NT2/D1 (cell line): ENCODE data around the gene FERD3L.

Source experiments
- SUZ12 ChIP-seq: IDR thresholded peaks from 2 replicates; pipeline ENCODE4 v1.6.1; 2011; ENCODE audit not compliant: insufficient read length, insufficient read depth; ENCODE audit errors: extremely low read depth
- YY1 ChIP-seq: IDR thresholded peaks from 2 replicates; pipeline ENCODE4 v1.6.1; 2011; ENCODE audit not compliant: insufficient read length, insufficient read depth
- ZNF274 ChIP-seq: IDR thresholded peaks from 2 replicates; pipeline ENCODE4 v1.6.1; 2011; ENCODE audit warnings: mild to moderate bottlenecking, low read depth, low read length

- TF ChIP-seq YY1, result no peak
- TF ChIP-seq ZNF274, result no peak
- TF ChIP-seq SUZ12, result no peak
These were observed 5.4 kb downstream of the FERD3L start for GRCh38 chr7:19139706-19140327.
